AG04449 (cell line): ENCODE measurements around the gene BLMH.

ENCODE experiments used
- CTCF ChIA-PET: fragments of 350-600 bp; formaldehyde crosslinking; extraction: SDS; loops from one replicate; lab custom pipeline; 2021; ENCODE audit warnings: antibody characterized with exemption; lab: Yijun Ruan, JAX
- POLR2A ChIA-PET: fragments of 400-600, 350-600 bp; formaldehyde crosslinking; extraction: SDS; loops from one replicate; lab custom pipeline; 2020; ENCODE audit warnings: antibody characterized with exemption, inconsistent platforms; lab: Yijun Ruan, JAX
- DNase-seq: peaks from one replicate; pipeline ENCODE4 v3.0.0-alpha.2; 2010; ENCODE audit warnings: low read depth, low spot score
- H3K4me3 ChIP-seq: 2 replicates; pipeline ENCODE4 v1.5.1; 2011; ENCODE audit warnings: low read depth, mild to moderate bottlenecking, control low read depth, low read length
- CTCF ChIP-seq: IDR thresholded peaks from one replicate; pipeline ENCODE4 v1.5.1; 2011; ENCODE audit warnings: mild to moderate bottlenecking, moderate library complexity, low read length, control low read depth, inconsistent platforms; ENCODE audit not compliant: insufficient read depth; ENCODE audit errors: missing control alignments

Gene BLMH

GRCh38 chr17:30314474-30314873, 22.7 kb upstream of the BLMH start:
- no peak for TF ChIP-seq CTCF
- ChIA-PET POLR2A (no interaction called here), CTCF (interaction anchor here (1.0 to 1.9 kb wide), 2 partner anchors 8 to 16 kb away, joined by 3 to 4 read pairs; no protein-coding TSS in a partner anchor)
- no peak overlapping the region for H3K4me3 ChIP-seq
- DNase-seq = no peak

- H3K4me3 ChIP-seq = no peak overlapping the region
- DNase-seq = no peak
- TF ChIP-seq CTCF = no peak
- CTCF ChIA-PET = interaction anchor here (1.4 kb wide), 1 partner anchor 8 kb away, joined by 3 read pairs; no protein-coding TSS in a partner anchor
- POLR2A ChIA-PET = no interaction called here
Observed at GRCh38 chr17:30312226-30312625, 20.5 kb upstream of the BLMH start.

GRCh38 chr17:30310562-30310961, 18.8 kb upstream of the BLMH start:
- no peak for TF ChIP-seq CTCF
- no peak for DNase-seq
- no peak overlapping the region for H3K4me3 ChIP-seq
- CTCF ChIA-PET = no interaction called here
- POLR2A ChIA-PET = no interaction called here

GRCh38 chr17:30309591-30309990, 17.8 kb upstream of the BLMH start:
- ChIA-PET POLR2A (no interaction called here), CTCF (interaction anchor here (1.0 kb wide), 1 partner anchor 184 kb away, joined by 4 read pairs; no protein-coding TSS in a partner anchor)
- DNase-seq = no peak
- no peak for TF ChIP-seq CTCF
- H3K4me3 ChIP-seq = no peak overlapping the region

GRCh38 chr17:30308406-30308805, 16.7 kb upstream of the BLMH start:
- H3K4me3 ChIP-seq = no peak overlapping the region
- CTCF ChIA-PET = interaction anchor here (1.1 to 2.5 kb wide), 3 partner anchors 10 to 28 kb away, joined by 4 to 13 read pairs (median 6); no protein-coding TSS in a partner anchor
- TF ChIP-seq CTCF = no peak
- POLR2A ChIA-PET = no interaction called here
- DNase-seq = no peak

GRCh38 chr17:30304778-30305177, 13.0 kb upstream of the BLMH start:
- ChIA-PET CTCF (interaction anchor here (1.2 kb wide), 1 partner anchor 10 kb away, joined by 4 read pairs; no protein-coding TSS in a partner anchor), POLR2A (no interaction called here)
- no peak for TF ChIP-seq CTCF
- H3K4me3 ChIP-seq = no peak overlapping the region
- no peak for DNase-seq
